ENCODE results near the gene CA5A. TPM values are rescaled to one million over a fixed set of nuclear protein-coding genes. Genes with fewer than 3 reads are reported as not detected.

Gene CA5A
- total and polyA plus RNA-seq, 2 of the 13 experiments (the other 11 are each of a cell fraction or from before 2014, with no cell fraction given), result 66.8 to 106 TPM

DNA sequence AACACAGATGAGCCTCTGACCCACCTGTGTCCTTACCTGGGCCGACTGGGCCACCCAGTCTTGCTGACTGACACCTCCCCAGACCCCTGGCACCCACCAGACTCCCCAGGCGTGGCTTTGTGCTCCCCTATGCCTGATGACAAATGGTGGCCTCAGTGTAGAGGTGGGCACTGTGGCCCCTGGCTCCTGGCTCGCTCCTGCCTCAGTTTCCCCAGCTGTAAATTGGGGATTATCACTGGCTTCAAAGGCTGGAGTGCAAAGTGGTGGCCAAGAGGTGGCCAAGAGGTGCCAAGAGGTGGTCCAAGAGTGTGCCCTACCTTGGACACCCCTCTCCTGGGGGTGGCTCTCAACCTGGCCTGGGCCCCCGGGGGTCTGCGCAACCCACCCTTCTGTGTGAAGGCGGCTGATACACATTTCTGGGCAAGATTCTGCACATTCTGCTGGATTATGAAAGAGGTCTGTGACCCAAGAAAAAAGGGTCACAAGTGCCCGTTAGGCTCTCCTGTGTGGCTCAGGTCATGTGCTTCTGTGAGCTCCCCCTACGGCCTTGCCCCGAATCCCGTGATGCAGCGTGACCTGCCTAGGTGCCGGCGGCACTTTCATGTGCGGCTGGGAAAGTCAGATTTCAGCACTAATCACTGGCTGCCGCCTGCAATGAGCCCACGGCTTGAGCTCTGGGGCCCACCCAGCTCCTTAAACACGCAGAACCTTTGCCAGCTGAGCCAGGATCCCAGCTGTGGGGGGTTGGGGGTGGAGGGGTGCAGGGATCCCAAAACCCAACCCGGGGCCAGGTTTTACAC lies 74.8 kb downstream of the CA5A start (continued):
- peak; percentile 12; the same call in 1 of the 2 replicates for TF ChIP-seq DZIP1 (CRISPR knock-in tag; IDR thresholded peaks at IDR 0.05)
- TF ChIP-seq, protein P1, sequence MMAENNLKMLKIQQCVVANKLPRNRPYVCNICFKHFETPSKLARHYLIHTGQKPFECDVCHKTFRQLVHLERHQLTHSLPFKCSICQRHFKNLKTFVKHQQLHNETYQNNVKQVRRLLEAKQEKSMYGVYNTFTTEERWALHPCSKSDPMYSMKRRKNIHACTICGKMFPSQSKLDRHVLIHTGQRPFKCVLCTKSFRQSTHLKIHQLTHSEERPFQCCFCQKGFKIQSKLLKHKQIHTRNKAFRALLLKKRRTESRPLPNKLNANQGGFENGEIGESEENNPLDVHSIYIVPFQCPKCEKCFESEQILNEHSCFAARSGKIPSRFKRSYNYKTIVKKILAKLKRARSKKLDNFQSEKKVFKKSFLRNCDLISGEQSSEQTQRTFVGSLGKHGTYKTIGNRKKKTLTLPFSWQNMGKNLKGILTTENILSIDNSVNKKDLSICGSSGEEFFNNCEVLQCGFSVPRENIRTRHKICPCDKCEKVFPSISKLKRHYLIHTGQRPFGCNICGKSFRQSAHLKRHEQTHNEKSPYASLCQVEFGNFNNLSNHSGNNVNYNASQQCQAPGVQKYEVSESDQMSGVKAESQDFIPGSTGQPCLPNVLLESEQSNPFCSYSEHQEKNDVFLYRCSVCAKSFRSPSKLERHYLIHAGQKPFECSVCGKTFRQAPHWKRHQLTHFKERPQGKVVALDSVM (CRISPR knock-in tag; IDR thresholded peaks at IDR 0.05), result peak; percentile 30; the same call in 1 of the 2 replicates
- TF ChIP-seq ZSCAN25 (CRISPR knock-in tag; IDR thresholded peaks at IDR 0.05), result peak; percentile 62
- peak; percentile 15; the same call in 1 of the 2 replicates for TF ChIP-seq MYPOP (CRISPR knock-in tag; IDR thresholded peaks at IDR 0.05)
- TF ChIP-seq ZNF800 (CRISPR knock-in tag; IDR thresholded peaks at IDR 0.05), result 0 out of 2 replicates have a peak, but pooled peaks have one; percentile 58
- TF ChIP-seq ZNF430 (CRISPR knock-in tag; IDR thresholded peaks at IDR 0.05), result peak; percentile 86
- peak; percentile 78 for TF ChIP-seq SALL1 (CRISPR knock-in tag; IDR thresholded peaks at IDR 0.05)
- TF ChIP-seq ARNTL (CRISPR knock-in tag; IDR thresholded peaks at IDR 0.05), result peak; percentile 32; the same call in 1 of the 2 replicates
- peak; percentile 59; the same call in 1 of the 2 replicates for TF ChIP-seq DMAP1 (CRISPR knock-in tag; IDR thresholded peaks at IDR 0.05)
- TF ChIP-seq FOXA3 (CRISPR knock-in tag; IDR thresholded peaks at IDR 0.05), result peak; percentile 74
- TF ChIP-seq, protein P2, sequence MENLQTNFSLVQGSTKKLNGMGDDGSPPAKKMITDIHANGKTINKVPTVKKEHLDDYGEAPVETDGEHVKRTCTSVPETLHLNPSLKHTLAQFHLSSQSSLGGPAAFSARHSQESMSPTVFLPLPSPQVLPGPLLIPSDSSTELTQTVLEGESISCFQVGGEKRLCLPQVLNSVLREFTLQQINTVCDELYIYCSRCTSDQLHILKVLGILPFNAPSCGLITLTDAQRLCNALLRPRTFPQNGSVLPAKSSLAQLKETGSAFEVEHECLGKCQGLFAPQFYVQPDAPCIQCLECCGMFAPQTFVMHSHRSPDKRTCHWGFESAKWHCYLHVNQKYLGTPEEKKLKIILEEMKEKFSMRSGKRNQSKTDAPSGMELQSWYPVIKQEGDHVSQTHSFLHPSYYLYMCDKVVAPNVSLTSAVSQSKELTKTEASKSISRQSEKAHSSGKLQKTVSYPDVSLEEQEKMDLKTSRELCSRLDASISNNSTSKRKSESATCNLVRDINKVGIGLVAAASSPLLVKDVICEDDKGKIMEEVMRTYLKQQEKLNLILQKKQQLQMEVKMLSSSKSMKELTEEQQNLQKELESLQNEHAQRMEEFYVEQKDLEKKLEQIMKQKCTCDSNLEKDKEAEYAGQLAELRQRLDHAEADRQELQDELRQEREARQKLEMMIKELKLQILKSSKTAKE (CRISPR knock-in tag; IDR thresholded peaks at IDR 0.05; ENCODE audit: borderline replicate concordance), result 0 out of 2 replicates have a peak, but pooled peaks have one; percentile 41
- TF ChIP-seq ZNF605 (CRISPR knock-in tag; IDR thresholded peaks at IDR 0.05), result 0 out of 2 replicates have a peak, but pooled peaks have one; percentile 24
- TF ChIP-seq GATAD2A (CRISPR knock-in tag; IDR thresholded peaks at IDR 0.05), result peak; percentile 89
- TF ChIP-seq ZMYM4 (CRISPR knock-in tag; IDR thresholded peaks at IDR 0.05), result peak; percentile 69
- TF ChIP-seq FOSL2 (CRISPR knock-in tag; IDR thresholded peaks at IDR 0.05), result peak; percentile 74
- peak; percentile 99 for TF ChIP-seq TFE3 (CRISPR knock-in tag; IDR thresholded peaks at IDR 0.05)
